ENCODE data around the gene MAGI2. TPM values are rescaled to one million over a fixed set of nuclear protein-coding genes. Genes with fewer than 3 reads are reported as not detected.
"Not testable (repeated sequence)": the region's sequence is repeated elsewhere in the genome, so short reads cannot be mapped to it uniquely, and the experiment has no call there.

MAGI2 gene
- total RNA-seq, 1 donor from 2014 or later, result 51.3 TPM

GRCh38 chr7:78528964-78529363, 924.5 kb downstream of the MAGI2 start:
- intact Hi-C loops (cut with DNase I), result no loop called here
- ATAC-seq (no peak), DNase-seq (ENCODE audit: low spot score) (no peak)

- DNase-seq (ENCODE audit: low spot score) (no peak), ATAC-seq (no peak)
- intact Hi-C loops (cut with DNase I), result no loop called here
These were observed 929.5 kb downstream of the MAGI2 start for GRCh38 chr7:78523930-78524329.

- no peak for DNase-seq (ENCODE audit: low spot score)
- ATAC-seq, result no peak
- intact Hi-C loops (cut with DNase I), result no loop called here
These were observed 931.5 kb downstream of the MAGI2 start for GRCh38 chr7:78521961-78522360.

- DNase-seq (ENCODE audit: low spot score), result no peak
- intact Hi-C loops (cut with DNase I), result no loop called here
- ATAC-seq, result no peak
These were observed 937.0 kb downstream of the MAGI2 start for GRCh38 chr7:78516450-78516849.

GRCh38 chr7:78514634-78515033, 938.8 kb downstream of the MAGI2 start:
- DNase-seq (ENCODE audit: low spot score), result no peak
- intact Hi-C loops (cut with DNase I), result no loop called here
- ATAC-seq, result no peak

GRCh38 chr7:78510580-78511188, 942.8 kb downstream of the MAGI2 start:
- ATAC-seq, result no peak
- intact Hi-C loops (cut with DNase I), result no loop called here
- no peak for DNase-seq (ENCODE audit: low spot score)

GRCh38 chr7:78503301-78503700, 950.2 kb downstream of the MAGI2 start:
- DNase-seq (ENCODE audit: low spot score); intact Hi-C loops (cut with DNase I); ATAC-seq: not testable (repeated sequence)

GRCh38 chr7:78501064-78501463, 952.4 kb downstream of the MAGI2 start:
- DNase-seq (ENCODE audit: low spot score) (no peak), ATAC-seq (no peak)
- intact Hi-C loops (cut with DNase I), result no loop called here

- no peak for DNase-seq (ENCODE audit: low spot score)
- no peak for ATAC-seq
- intact Hi-C loops (cut with DNase I), result no loop called here
These were observed 953.5 kb downstream of the MAGI2 start for GRCh38 chr7:78499971-78500370.

- intact Hi-C loops (cut with DNase I), result no loop called here
- no peak for ATAC-seq
- DNase-seq (ENCODE audit: low spot score), result no peak
These were observed 954.2 kb downstream of the MAGI2 start for GRCh38 chr7:78499283-78499682.

- ATAC-seq (no peak), DNase-seq (ENCODE audit: low spot score) (no peak)
- intact Hi-C loops (cut with DNase I), result no loop called here
These were observed 955.6 kb downstream of the MAGI2 start for GRCh38 chr7:78497728-78498427.

- DNase-seq (ENCODE audit: low spot score) (no peak), ATAC-seq (no peak)
- intact Hi-C loops (cut with DNase I), result no loop called here
These were observed 957.3 kb downstream of the MAGI2 start for GRCh38 chr7:78496096-78496630.

- DNase-seq (ENCODE audit: low spot score), result no peak
- ATAC-seq, result no peak
- intact Hi-C loops (cut with DNase I), result no loop called here
These were observed 960.1 kb downstream of the MAGI2 start for GRCh38 chr7:78493401-78493800.

GRCh38 chr7:78492146-78492545, 961.3 kb downstream of the MAGI2 start:
- intact Hi-C loops (cut with DNase I), result no loop called here
- ATAC-seq (no peak), DNase-seq (ENCODE audit: low spot score) (no peak)

- ATAC-seq (no peak), DNase-seq (ENCODE audit: low spot score) (no peak)
- intact Hi-C loops (cut with DNase I), result no loop called here
These were observed 962.9 kb downstream of the MAGI2 start for GRCh38 chr7:78490524-78490923.

GRCh38 chr7:78489476-78490240, 963.8 kb downstream of the MAGI2 start:
- ATAC-seq, result peak; percentile 60
- intact Hi-C loops (cut with DNase I), result no loop called here
- DNase-seq (ENCODE audit: low spot score), result no peak

GRCh38 chr7:78487464-78487863, 966.0 kb downstream of the MAGI2 start:
- ATAC-seq (no peak), DNase-seq (ENCODE audit: low spot score) (no peak)
- intact Hi-C loops (cut with DNase I), result no loop called here

- DNase-seq (ENCODE audit: low spot score), result no peak
- intact Hi-C loops (cut with DNase I), result no loop called here
- ATAC-seq, result no peak
These were observed 974.1 kb downstream of the MAGI2 start for GRCh38 chr7:78479348-78479747.

- intact Hi-C loops (cut with DNase I), result no loop called here
- no peak for DNase-seq (ENCODE audit: low spot score)
- ATAC-seq, result no peak
These were observed 976.5 kb downstream of the MAGI2 start for GRCh38 chr7:78476851-78477405.
